ENCODE results near the gene MT1B.

GRCh38 chr16:56688762-56689161 is 37.1 kb downstream of the MT1B start:
- no peak for TF ChIP-seq POLR2A (IDR thresholded peaks at IDR 0.05; ENCODE audit: borderline replicate concordance, extremely low read depth, insufficient read depth, insufficient read length)
- no peak for TF ChIP-seq EZH2 (IDR thresholded peaks at IDR 0.05)
- TF ChIP-seq JUND (IDR thresholded peaks at IDR 0.05) = no peak
- peak in 2 of 3 experiments; percentile 2 to 16; a peak in 1 of 6 replicates for TF ChIP-seq CTCF (IDR thresholded peaks at IDR 0.05 in 2 of 3, conservative IDR thresholded peaks at IDR 0.05 in 1 of 3; ENCODE audit: borderline replicate concordance in 1 of 3, insufficient read depth in 1 of 3, low read depth in 2 of 3, low read length in 2 of 3)
- no peak for TF ChIP-seq RAD21 (IDR thresholded peaks at IDR 0.05; ENCODE audit: low read depth)
- no peak for TF ChIP-seq TCF7L2 (IDR thresholded peaks at IDR 0.05; ENCODE audit: borderline replicate concordance, extremely low read depth, insufficient read depth, insufficient read length)
- TF ChIP-seq ATF3 (IDR thresholded peaks at IDR 0.05) = no peak
- no peak for TF ChIP-seq CBX3 (IDR thresholded peaks at IDR 0.05; ENCODE audit: low read depth)
- no peak for TF ChIP-seq CEBPB (IDR thresholded peaks at IDR 0.05; ENCODE audit: low read depth)
- no peak for TF ChIP-seq FOSL1 (IDR thresholded peaks at IDR 0.05; ENCODE audit: low read depth)
- TF ChIP-seq YY1 (IDR thresholded peaks at IDR 0.05; ENCODE audit: extremely low read depth, insufficient replicate concordance, low read depth, low read length) = no peak
